ENCODE data around the gene CCDC116.

CCDC116 gene

GRCh38 chr22:21593406-21594232, 38.9 kb upstream of the CCDC116 start:
- TF ChIP-seq USF1 (IDR thresholded peaks at IDR 0.05) (no peak), RAD21 (IDR thresholded peaks at IDR 0.05; ENCODE audit: low read depth) (peak; percentile 15; the same call in 1 of the 2 replicates), EGR1 (IDR thresholded peaks at IDR 0.05) (no peak), ZBTB7A (IDR thresholded peaks at IDR 0.05; ENCODE audit: low read depth) (no peak)

- TF ChIP-seq TCF12 (IDR thresholded peaks at IDR 0.05; ENCODE audit: low read depth) (no peak), REST (IDR thresholded peaks at IDR 0.05; ENCODE audit: low read depth) (no peak), YY1 (IDR thresholded peaks at IDR 0.05; ENCODE audit: low read depth) (no peak), CREB1 (IDR thresholded peaks at IDR 0.05; ENCODE audit: low read depth) (no peak), USF1 (IDR thresholded peaks at IDR 0.05) (no peak), MAX (IDR thresholded peaks at IDR 0.05) (no peak), CEBPB (IDR thresholded peaks at IDR 0.05) (no peak), ZBTB7A (IDR thresholded peaks at IDR 0.05; ENCODE audit: low read depth) (no peak), EGR1 (IDR thresholded peaks at IDR 0.05) (no peak), TAF1 (IDR thresholded peaks at IDR 0.05; ENCODE audit: low read depth) (no peak), NFIC (IDR thresholded peaks at IDR 0.05) (no peak), TEAD4 (IDR thresholded peaks at IDR 0.05) (no peak), RAD21 (IDR thresholded peaks at IDR 0.05; ENCODE audit: low read depth) (no peak), FOXM1 (IDR thresholded peaks at IDR 0.05; ENCODE audit: borderline replicate concordance, low read depth) (no peak)
Observed at GRCh38 chr22:21594865-21595452, 37.6 kb upstream of the CCDC116 start.

GRCh38 chr22:21598302-21598701, 34.3 kb upstream of the CCDC116 start:
- TF ChIP-seq REST (IDR thresholded peaks at IDR 0.05; ENCODE audit: low read depth) (no peak), CEBPB (IDR thresholded peaks at IDR 0.05) (no peak), YY1 (IDR thresholded peaks at IDR 0.05; ENCODE audit: low read depth) (no peak), NFIC (IDR thresholded peaks at IDR 0.05) (no peak)

GRCh38 chr22:21599053-21599893, 33.3 kb upstream of the CCDC116 start:
- TF ChIP-seq CREB1 (IDR thresholded peaks at IDR 0.05; ENCODE audit: low read depth) (no peak), TAF1 (IDR thresholded peaks at IDR 0.05; ENCODE audit: low read depth) (no peak), NFIC (IDR thresholded peaks at IDR 0.05) (no peak), RAD21 (IDR thresholded peaks at IDR 0.05; ENCODE audit: low read depth) (no peak), TCF12 (IDR thresholded peaks at IDR 0.05; ENCODE audit: low read depth) (no peak), ZBTB7A (IDR thresholded peaks at IDR 0.05; ENCODE audit: low read depth) (no peak), USF1 (IDR thresholded peaks at IDR 0.05) (no peak), TEAD4 (IDR thresholded peaks at IDR 0.05) (no peak), MAX (IDR thresholded peaks at IDR 0.05) (no peak), FOXM1 (IDR thresholded peaks at IDR 0.05; ENCODE audit: borderline replicate concordance, low read depth) (no peak), YY1 (IDR thresholded peaks at IDR 0.05; ENCODE audit: low read depth) (no peak), EP300 (IDR thresholded peaks at IDR 0.05; ENCODE audit: borderline replicate concordance) (no peak), EGR1 (IDR thresholded peaks at IDR 0.05) (no peak), REST (IDR thresholded peaks at IDR 0.05; ENCODE audit: low read depth) (no peak), CEBPB (IDR thresholded peaks at IDR 0.05) (no peak)

Data from Ishikawa (cell line).